AG09309 (cell line): ENCODE data around the gene GRAMD1B.

Experiments used
- DNase-seq: peaks from one replicate; pipeline ENCODE4 v3.0.0-alpha.2; 2010; ENCODE audit warnings: low read depth
- H3K4me3 ChIP-seq: 2 replicates; pipeline ENCODE4 v1.5.1; 2011; ENCODE audit warnings: mild to moderate bottlenecking, low read depth, low read length, moderate library complexity; ENCODE audit not compliant: control insufficient read depth
- CTCF ChIP-seq: IDR thresholded peaks from 2 replicates; pipeline ENCODE4 v1.5.1; 2011; ENCODE audit warnings: mild to moderate bottlenecking, low read depth, low read length, inconsistent platforms; ENCODE audit not compliant: insufficient read depth, control insufficient read depth; ENCODE audit errors: missing control alignments

Gene GRAMD1B

GRCh38 chr11:123474994-123475393 is 44.9 kb downstream of the GRAMD1B start:
- peak; percentile 59 for DNase-seq
- H3K4me3 ChIP-seq = no peak overlapping the region
- no peak for TF ChIP-seq CTCF

GRCh38 chr11:123475469-123475868 is 45.4 kb downstream of the GRAMD1B start:
- peak; percentile 40 for TF ChIP-seq CTCF
- H3K4me3 ChIP-seq = no peak overlapping the region
- DNase-seq = no peak

- DNase-seq = no peak
- H3K4me3 ChIP-seq = no peak overlapping the region
- no peak for TF ChIP-seq CTCF
Observed at GRCh38 chr11:123477205-123477907, 47.3 kb downstream of the GRAMD1B start.

GRCh38 chr11:123478352-123478987 is 48.4 kb downstream of the GRAMD1B start:
- no peak for DNase-seq
- TF ChIP-seq CTCF = peak; percentile 61
- H3K4me3 ChIP-seq = no peak overlapping the region

- no peak for DNase-seq
- TF ChIP-seq CTCF = no peak
- no peak overlapping the region for H3K4me3 ChIP-seq
Observed at GRCh38 chr11:123479048-123479837, 49.2 kb downstream of the GRAMD1B start.

- H3K4me3 ChIP-seq = no peak overlapping the region
- TF ChIP-seq CTCF = no peak
- DNase-seq = no peak
Observed at GRCh38 chr11:123480290-123480815, 50.3 kb downstream of the GRAMD1B start.
